Astrocyte of the hippocampus (primary cell): ENCODE data around the gene ATRX.
A peak's percentile ranks its signal among the peaks of the same experiment; 100 is the strongest.
"Not testable (repeated sequence)": the region's sequence is repeated elsewhere in the genome, so short reads cannot be mapped to it uniquely, and the experiment has no call there.

Source experiments
- DNase-seq: peaks from one replicate; pipeline ENCODE4 v3.0.0; 2011; ENCODE audit warnings: low read depth, low spot score

The ATRX gene

GRCh38 chrX:77621453-77621852, 164.6 kb downstream of the ATRX start:
- DNase-seq: not testable (repeated sequence)

GRCh38 chrX:77617206-77617605, 168.8 kb downstream of the ATRX start:
- DNase-seq: no peak

- no peak for DNase-seq
Measured at GRCh38 chrX:77603635-77604336, 182.2 kb downstream of the ATRX start.

- no peak for DNase-seq
Measured at GRCh38 chrX:77597511-77597910, 188.5 kb downstream of the ATRX start.

- DNase-seq: peak; percentile 18
Measured at GRCh38 chrX:77597090-77597489, 188.9 kb downstream of the ATRX start.

- no peak for DNase-seq
Measured at GRCh38 chrX:77595848-77596247, 190.2 kb downstream of the ATRX start.

GRCh38 chrX:77572322-77572721, 213.7 kb downstream of the ATRX start:
- peak; percentile 2 for DNase-seq

- no peak for DNase-seq
Measured at GRCh38 chrX:77565278-77565677, 220.7 kb downstream of the ATRX start.

GRCh38 chrX:77564823-77565222, 221.2 kb downstream of the ATRX start:
- DNase-seq: peak; percentile 12

GRCh38 chrX:77561372-77561771, 224.6 kb downstream of the ATRX start:
- no peak for DNase-seq

- DNase-seq: no peak
Measured at GRCh38 chrX:77556276-77556675, 229.7 kb downstream of the ATRX start.

GRCh38 chrX:77548751-77549150, 237.3 kb downstream of the ATRX start:
- DNase-seq: no peak

GRCh38 chrX:77539778-77540177, 246.2 kb downstream of the ATRX start:
- not testable (repeated sequence) for DNase-seq

GRCh38 chrX:77531261-77531660, 254.8 kb downstream of the ATRX start:
- not testable (repeated sequence) for DNase-seq

GRCh38 chrX:77528034-77528433, 258.0 kb downstream of the ATRX start:
- DNase-seq: no peak

- DNase-seq: no peak
Measured at GRCh38 chrX:77527233-77528001, 258.6 kb downstream of the ATRX start.

GRCh38 chrX:77519765-77520164, 266.3 kb downstream of the ATRX start:
- DNase-seq: no peak

GRCh38 chrX:77514177-77514576, 271.8 kb downstream of the ATRX start:
- no peak for DNase-seq

- DNase-seq: no peak
Measured at GRCh38 chrX:77510007-77510406, 276.0 kb downstream of the ATRX start.

- no peak for DNase-seq
Measured at GRCh38 chrX:77505227-77505626, 280.8 kb downstream of the ATRX start.

GRCh38 chrX:77502951-77503525, 283.0 kb downstream of the ATRX start:
- no peak for DNase-seq

GRCh38 chrX:77500164-77500563, 285.9 kb downstream of the ATRX start:
- DNase-seq: not testable (repeated sequence)
